ENCODE results near the gene FOXD2.

FOXD2 gene

GRCh38 chr1:47436304-47436978, 1.4 kb upstream of the FOXD2 start (continued):
- TF ChIP-seq PRDM4 (tag by site-specific recombination; IDR thresholded peaks at IDR 0.05), result no peak
- no peak for TF ChIP-seq ZNF513 (tag by site-specific recombination; IDR thresholded peaks at IDR 0.05)
- no peak for TF ChIP-seq ZNF488 (tag by site-specific recombination; IDR thresholded peaks at IDR 0.05)
- 0 out of 2 replicates have a peak, but pooled peaks have one; percentile 59 for TF ChIP-seq KLF17 (tag by site-specific recombination; IDR thresholded peaks at IDR 0.05)
- TF ChIP-seq ZNF341 (tag by site-specific recombination; IDR thresholded peaks at IDR 0.05; ENCODE audit: low read depth), result no peak
- TF ChIP-seq ZBTB1 (tag by site-specific recombination; IDR thresholded peaks at IDR 0.05), result no peak
- TF ChIP-seq ELK4 (IDR thresholded peaks at IDR 0.05; ENCODE audit: borderline replicate concordance, low read depth, low read length), result no peak
- peak; percentile 83 for TF ChIP-seq BCL11A (tag by site-specific recombination; IDR thresholded peaks at IDR 0.05; ENCODE audit: low read depth)
- no peak for TF ChIP-seq RBAK (tag by site-specific recombination; IDR thresholded peaks at IDR 0.05)
- no peak for TF ChIP-seq ZNF645 (tag by site-specific recombination; IDR thresholded peaks at IDR 0.05)
- TF ChIP-seq ZNF521 (tag by site-specific recombination; IDR thresholded peaks at IDR 0.05), result no peak
- no peak for TF ChIP-seq YY1 (tag by site-specific recombination; IDR thresholded peaks at IDR 0.05)
- TF ChIP-seq ZNF2 (tag by site-specific recombination; IDR thresholded peaks at IDR 0.05), result peak; percentile 88
- TF ChIP-seq ZSCAN5A (tag by site-specific recombination; IDR thresholded peaks at IDR 0.05), result no peak
- peak; percentile 85 for TF ChIP-seq ZBTB20 (tag by site-specific recombination; IDR thresholded peaks at IDR 0.05)
- TF ChIP-seq TSHZ1 (tag by site-specific recombination; IDR thresholded peaks at IDR 0.05; ENCODE audit: borderline replicate concordance), result no peak
- no peak; the same call in 1 of the 2 replicates for TF ChIP-seq REST (tag by site-specific recombination; IDR thresholded peaks at IDR 0.05)
- TF ChIP-seq ZNF776 (tag by site-specific recombination; IDR thresholded peaks at IDR 0.05; ENCODE audit: borderline replicate concordance), result no peak
- TF ChIP-seq ZNF324 (tag by site-specific recombination; IDR thresholded peaks at IDR 0.05), result peak; percentile 90
- TF ChIP-seq HOXC10 (CRISPR knock-in tag; IDR thresholded peaks at IDR 0.05), result no peak
- TF ChIP-seq ZFP41 (tag by site-specific recombination; IDR thresholded peaks at IDR 0.05; ENCODE audit: borderline replicate concordance), result no peak
- no peak for TF ChIP-seq ZNF701 (tag by site-specific recombination; IDR thresholded peaks at IDR 0.05)
